Osteocyte (in vitro differentiated cells): ENCODE data around the gene VPS26C. TPM values are rescaled to one million over a fixed set of nuclear protein-coding genes. Genes with fewer than 3 reads are reported as not detected.

Experiments
- DNase-seq: peaks from one replicate; pipeline ENCODE4 v3.0.0; 2021; ENCODE audit warnings: mixed read lengths; ENCODE audit not compliant: unreplicated experiment; ENCODE audit errors: extremely low spot score
- H3K27ac Mint-ChIP-seq: one replicate; pipeline ENCODE4 v1.8.0; 2021; ENCODE audit warnings: mild to moderate bottlenecking, mixed read lengths; ENCODE audit not compliant: unreplicated experiment
- H3K27me3 Mint-ChIP-seq: one replicate; pipeline ENCODE4 v1.8.0; 2021; ENCODE audit warnings: mixed read lengths; ENCODE audit not compliant: unreplicated experiment
- H3K36me3 Mint-ChIP-seq: one replicate; pipeline ENCODE4 v1.8.0; 2021; ENCODE audit warnings: mixed read lengths; ENCODE audit not compliant: unreplicated experiment
- H3K4me1 Mint-ChIP-seq: one replicate; pipeline ENCODE4 v1.8.0; 2021; ENCODE audit warnings: mixed read lengths; ENCODE audit not compliant: unreplicated experiment
- H3K4me3 Mint-ChIP-seq: one replicate; pipeline ENCODE4 v1.8.0; 2021; ENCODE audit warnings: mild to moderate bottlenecking, moderate library complexity, mixed read lengths; ENCODE audit not compliant: unreplicated experiment
- H3K9me3 Mint-ChIP-seq: one replicate; pipeline ENCODE4 v1.8.0; 2021; ENCODE audit warnings: mixed read lengths; ENCODE audit not compliant: unreplicated experiment
- CTCF ChIP-seq: fragments of 200-600 bp; sonication (generic); IDR thresholded peaks from 2 replicates; pipeline ENCODE4 v1.5.0; 2021; ENCODE audit warnings: antibody characterized with exemption, mild to moderate bottlenecking, moderate library complexity
- total RNA-seq: library from RNA; stranded (reverse); gene quantifications from 2 replicates; pipeline ENCODE4 v1.2.1, GENCODE V29; 2021

VPS26C gene
- total RNA-seq, 1 donor from 2014 or later: 51.6 TPM

GRCh38 chr21:37195059-37195458 is 72.1 kb downstream of the VPS26C start:
- DNase-seq: no peak
- H3K4me1 Mint-ChIP-seq: peaks cover 37% of the 10 kb centered on the region
- H3K27me3 Mint-ChIP-seq: no peaks in the 10 kb centered on the region
- no peak overlapping the region for H3K27ac Mint-ChIP-seq
- H3K9me3 Mint-ChIP-seq: no peaks in the 10 kb centered on the region
- H3K4me3 Mint-ChIP-seq: no peak overlapping the region
- no peak for TF ChIP-seq CTCF
- peaks cover 60% of the 10 kb centered on the region for H3K36me3 Mint-ChIP-seq

GRCh38 chr21:37193676-37194075 is 73.5 kb downstream of the VPS26C start:
- peak overlapping the region; percentile 37 for H3K27ac Mint-ChIP-seq
- TF ChIP-seq CTCF: no peak
- no peaks in the 10 kb centered on the region for H3K9me3 Mint-ChIP-seq
- H3K36me3 Mint-ChIP-seq: peaks cover 64% of the 10 kb centered on the region
- no peak for DNase-seq
- H3K4me1 Mint-ChIP-seq: peaks cover 26% of the 10 kb centered on the region
- H3K27me3 Mint-ChIP-seq: no peaks in the 10 kb centered on the region
- no peak overlapping the region for H3K4me3 Mint-ChIP-seq

DNA sequence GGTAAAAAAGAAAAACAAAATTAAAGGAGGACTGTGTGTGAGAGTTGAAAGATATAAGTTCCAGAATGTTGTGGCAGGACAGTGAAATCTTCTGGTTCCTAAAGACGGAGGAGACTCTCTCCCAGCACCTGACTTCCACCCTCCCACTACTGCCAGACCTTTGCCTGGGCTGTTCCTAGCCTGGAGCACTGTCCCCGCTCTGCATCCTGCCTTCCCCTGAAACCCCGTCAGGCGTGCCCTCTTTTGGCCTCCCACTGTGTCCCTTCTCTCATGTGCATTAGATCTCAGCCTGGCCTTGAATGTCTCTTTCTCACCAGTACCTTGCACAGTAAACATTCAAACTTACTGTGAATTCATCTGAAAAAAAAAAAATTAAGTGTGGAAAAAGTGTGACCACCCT is 74.1 kb downstream of the VPS26C start:
- peaks cover 63% of the 10 kb centered on the region for H3K36me3 Mint-ChIP-seq
- H3K4me3 Mint-ChIP-seq: no peak overlapping the region
- no peak for DNase-seq

DNA sequence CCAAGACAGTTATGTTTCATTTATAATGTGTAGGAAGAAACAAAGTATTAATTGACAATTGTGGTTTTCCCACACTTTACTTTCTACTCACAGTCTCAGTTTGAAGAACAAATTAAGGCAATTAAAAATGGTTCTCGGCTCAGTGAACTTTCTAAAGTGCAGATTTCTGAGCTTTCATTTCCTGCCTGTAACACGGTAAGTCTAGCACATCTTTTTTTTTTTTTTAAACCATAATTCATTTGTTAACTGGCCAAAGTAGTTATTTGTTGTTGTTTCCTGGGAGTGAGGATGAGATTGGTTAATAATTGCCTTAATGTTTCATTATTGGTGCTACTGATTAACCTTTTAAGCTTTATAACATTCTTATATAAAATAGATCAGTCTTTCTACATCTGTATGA is 75.1 kb downstream of the VPS26C start:
- H3K4me1 Mint-ChIP-seq: peaks cover 20% of the 10 kb centered on the region
- H3K36me3 Mint-ChIP-seq: peaks cover 60% of the 10 kb centered on the region
- no peak overlapping the region for H3K27ac Mint-ChIP-seq
- no peak overlapping the region for H3K4me3 Mint-ChIP-seq
- TF ChIP-seq CTCF: no peak
- H3K9me3 Mint-ChIP-seq: no peaks in the 10 kb centered on the region
- DNase-seq: no peak
- H3K27me3 Mint-ChIP-seq: no peaks in the 10 kb centered on the region

More for the DNA sequence above, 74.1 kb downstream of the VPS26C start:
- Mint-ChIP-seq H3K9me3 (no peaks in the 10 kb centered on the region), H3K27ac (peak overlapping the region; percentile 37), H3K4me1 (peaks cover 20% of the 10 kb centered on the region), H3K27me3 (no peaks in the 10 kb centered on the region)
- no peak for TF ChIP-seq CTCF

DNA sequence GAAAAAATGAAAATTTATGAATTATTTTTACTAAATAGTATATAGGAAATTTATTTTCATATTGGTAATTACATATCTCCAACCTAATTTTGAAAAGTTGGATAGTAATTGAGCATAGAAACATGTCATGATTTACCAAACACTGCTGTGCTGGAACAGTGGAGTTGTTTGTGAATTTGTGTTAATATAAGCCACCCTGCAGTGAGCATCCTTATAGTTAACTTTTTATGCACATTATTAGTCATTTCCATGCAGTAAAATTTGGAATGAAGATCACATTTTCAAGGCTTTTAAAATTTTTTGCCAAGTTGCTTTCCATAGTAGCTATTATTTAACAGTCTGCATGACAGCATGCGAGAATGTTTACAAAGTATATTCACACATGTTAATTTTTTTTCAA is 78.3 kb downstream of the VPS26C start:
- H3K4me1 Mint-ChIP-seq: peaks cover 10% of the 10 kb centered on the region
- H3K27ac Mint-ChIP-seq: no peak overlapping the region
- no peaks in the 10 kb centered on the region for H3K9me3 Mint-ChIP-seq
- DNase-seq: no peak
- no peaks in the 10 kb centered on the region for H3K27me3 Mint-ChIP-seq
- TF ChIP-seq CTCF: no peak
- no peak overlapping the region for H3K4me3 Mint-ChIP-seq
- peaks cover 63% of the 10 kb centered on the region for H3K36me3 Mint-ChIP-seq
